Mesothelial cell of epicardium (in vitro differentiated cells): ENCODE data around the gene SHROOM2. TPM values are rescaled to one million over a fixed set of nuclear protein-coding genes. Genes with fewer than 3 reads are reported as not detected.
A peak's percentile ranks its signal among the peaks of the same experiment; 100 is the strongest.

Source experiments
- DNase-seq, 2 experiments: peaks; one replicate each; pipeline ENCODE4 v3.0.0; 2021; ENCODE audit warnings: low spot score in 2 of 2; ENCODE audit not compliant: unreplicated experiment in 2 of 2
- H3K27ac Mint-ChIP-seq: 2 replicates; pipeline ENCODE4 v1.8.0; 2021; ENCODE audit warnings: mixed read lengths
- H3K27me3 Mint-ChIP-seq: 2 replicates; pipeline ENCODE4 v1.8.0; 2021; ENCODE audit warnings: low read depth, mixed read lengths
- H3K36me3 Mint-ChIP-seq: 2 replicates; pipeline ENCODE4 v1.8.0; 2021; ENCODE audit warnings: mixed read lengths
- H3K4me1 Mint-ChIP-seq: 2 replicates; pipeline ENCODE4 v1.8.0; 2021; ENCODE audit warnings: mixed read lengths
- H3K4me3 Mint-ChIP-seq: 2 replicates; pipeline ENCODE4 v1.8.0; 2021; ENCODE audit warnings: mild to moderate bottlenecking, moderate library complexity, mixed read lengths
- H3K9me3 Mint-ChIP-seq: 2 replicates; pipeline ENCODE4 v1.8.0; 2021; ENCODE audit warnings: mixed read lengths
- CTCF ChIP-seq: fragments of 200-600 bp; sonication (generic); IDR thresholded peaks from one replicate; pipeline ENCODE4 v1.5.0; 2021; ENCODE audit warnings: antibody characterized with exemption; ENCODE audit not compliant: unreplicated experiment
- total RNA-seq: library from RNA; stranded (reverse); gene quantifications from 3 replicates; pipeline ENCODE4 v1.2.1, GENCODE V29; 2021

SHROOM2 gene
- total RNA-seq, 1 donor from 2014 or later = 13.5 TPM

- DNase-seq = no peak
- H3K4me1 Mint-ChIP-seq = peaks cover 42% of the 10 kb centered on the region
- H3K4me3 Mint-ChIP-seq = no peak overlapping the region
- H3K27ac Mint-ChIP-seq = peak overlapping the region; percentile 84
- H3K36me3 Mint-ChIP-seq = no peaks in the 10 kb centered on the region
- H3K27me3 Mint-ChIP-seq = no peaks in the 10 kb centered on the region
- TF ChIP-seq CTCF = no peak
- H3K9me3 Mint-ChIP-seq = peaks cover 9% of the 10 kb centered on the region
Measured at GRCh38 chrX:9845578-9845952, 59.3 kb downstream of the SHROOM2 start.

GRCh38 chrX:9846631-9847030, 60.4 kb downstream of the SHROOM2 start:
- Mint-ChIP-seq H3K27ac (peak overlapping the region; percentile 91), H3K4me1 (peaks cover 38% of the 10 kb centered on the region), H3K4me3 (no peak overlapping the region), H3K27me3 (no peaks in the 10 kb centered on the region), H3K9me3 (peaks cover 9% of the 10 kb centered on the region), H3K36me3 (no peaks in the 10 kb centered on the region)
- no peak for TF ChIP-seq CTCF
- DNase-seq = no peak

- H3K4me3 Mint-ChIP-seq = no peak overlapping the region
- H3K27me3 Mint-ChIP-seq = no peaks in the 10 kb centered on the region
- peaks cover 42% of the 10 kb centered on the region for H3K4me1 Mint-ChIP-seq
- H3K36me3 Mint-ChIP-seq = no peaks in the 10 kb centered on the region
- H3K27ac Mint-ChIP-seq = peak overlapping the region; percentile 91
- peaks cover 9% of the 10 kb centered on the region for H3K9me3 Mint-ChIP-seq
- no peak for DNase-seq
- TF ChIP-seq CTCF = no peak
Measured at GRCh38 chrX:9847071-9847470, 60.8 kb downstream of the SHROOM2 start.

GRCh38 chrX:9848718-9849479, 62.7 kb downstream of the SHROOM2 start:
- Mint-ChIP-seq H3K4me1 (peaks cover 42% of the 10 kb centered on the region), H3K9me3 (peaks cover 12% of the 10 kb centered on the region), H3K36me3 (no peaks in the 10 kb centered on the region), H3K27ac (peak overlapping the region; percentile 69), H3K4me3 (peak overlapping the region; percentile 13), H3K27me3 (no peaks in the 10 kb centered on the region)
- DNase-seq = no peak
- TF ChIP-seq CTCF = no peak

- Mint-ChIP-seq H3K9me3 (peaks cover 10% of the 10 kb centered on the region), H3K27ac (peak overlapping the region; percentile 89), H3K36me3 (peaks cover under 1% of the 10 kb centered on the region), H3K4me1 (peaks cover 59% of the 10 kb centered on the region), H3K4me3 (no peak overlapping the region), H3K27me3 (no peaks in the 10 kb centered on the region)
- no peak for TF ChIP-seq CTCF
- DNase-seq = no peak
Measured at GRCh38 chrX:9851890-9852289, 65.7 kb downstream of the SHROOM2 start.

- peaks cover 2% of the 10 kb centered on the region for H3K36me3 Mint-ChIP-seq
- H3K4me3 Mint-ChIP-seq = no peak overlapping the region
- H3K9me3 Mint-ChIP-seq = peaks cover 12% of the 10 kb centered on the region
- peak overlapping the region; percentile 66 for H3K27ac Mint-ChIP-seq
- DNase-seq = no peak
- no peak for TF ChIP-seq CTCF
- no peaks in the 10 kb centered on the region for H3K27me3 Mint-ChIP-seq
- peaks cover 62% of the 10 kb centered on the region for H3K4me1 Mint-ChIP-seq
Measured at GRCh38 chrX:9853307-9853706, 67.1 kb downstream of the SHROOM2 start.
